Esophagus squamous epithelium (tissue), 4 donors: Measurements from ENCODE around the gene RALA.

Experiments
- POLR2A ChIP-seq, 4 donors: fragments of 450-650 bp; IDR thresholded peaks; one replicate each; pipeline ENCODE4 v1.6.1; 2017; ENCODE audit warnings: antibody characterized with exemption in 4 of 4, mild to moderate bottlenecking in 4 of 4, moderate library complexity in 3 of 4
- TF ChIP-seq, protein P1 (sequence below), 6 experiments: fragments of 450-650 bp in 4 of 6; fragments of 200-600 bp in 2 of 6; sonication (generic) in 2 of 6; IDR thresholded peaks; one replicate each; pipeline ENCODE4 v1.5.1; 2016 to 2019; ENCODE audit warnings: antibody characterized with exemption in 6 of 6, mild to moderate bottlenecking in 4 of 6, moderate library complexity in 4 of 6

DNA sequence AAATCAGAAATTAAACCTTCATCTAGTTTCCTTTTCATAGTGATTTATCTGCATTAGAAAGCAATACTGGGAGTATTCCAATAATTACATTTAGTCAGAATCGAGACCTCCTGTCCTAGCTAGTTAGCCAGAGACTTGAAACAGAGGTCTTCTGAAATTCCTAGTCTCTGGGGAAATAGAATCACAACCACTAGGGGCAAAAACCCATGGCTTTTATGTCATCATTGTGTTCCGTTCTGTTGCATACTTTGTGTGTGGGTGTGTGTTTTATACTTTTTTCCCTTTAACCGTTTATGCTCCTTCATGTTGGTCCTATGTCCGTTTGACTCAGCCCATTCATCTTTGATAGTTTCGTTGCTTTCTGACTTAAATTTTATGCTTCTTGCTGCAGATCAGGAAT, 79.8 kb downstream of the RALA start:
- TF ChIP-seq, protein P1, sequence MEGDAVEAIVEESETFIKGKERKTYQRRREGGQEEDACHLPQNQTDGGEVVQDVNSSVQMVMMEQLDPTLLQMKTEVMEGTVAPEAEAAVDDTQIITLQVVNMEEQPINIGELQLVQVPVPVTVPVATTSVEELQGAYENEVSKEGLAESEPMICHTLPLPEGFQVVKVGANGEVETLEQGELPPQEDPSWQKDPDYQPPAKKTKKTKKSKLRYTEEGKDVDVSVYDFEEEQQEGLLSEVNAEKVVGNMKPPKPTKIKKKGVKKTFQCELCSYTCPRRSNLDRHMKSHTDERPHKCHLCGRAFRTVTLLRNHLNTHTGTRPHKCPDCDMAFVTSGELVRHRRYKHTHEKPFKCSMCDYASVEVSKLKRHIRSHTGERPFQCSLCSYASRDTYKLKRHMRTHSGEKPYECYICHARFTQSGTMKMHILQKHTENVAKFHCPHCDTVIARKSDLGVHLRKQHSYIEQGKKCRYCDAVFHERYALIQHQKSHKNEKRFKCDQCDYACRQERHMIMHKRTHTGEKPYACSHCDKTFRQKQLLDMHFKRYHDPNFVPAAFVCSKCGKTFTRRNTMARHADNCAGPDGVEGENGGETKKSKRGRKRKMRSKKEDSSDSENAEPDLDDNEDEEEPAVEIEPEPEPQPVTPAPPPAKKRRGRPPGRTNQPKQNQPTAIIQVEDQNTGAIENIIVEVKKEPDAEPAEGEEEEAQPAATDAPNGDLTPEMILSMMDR (IDR thresholded peaks at IDR 0.05) = peak in 1 of 6 experiments; percentile 22
- TF ChIP-seq POLR2A (IDR thresholded peaks at IDR 0.05) = no peak
